ENCODE data around the gene LYPD8. TPM values are rescaled to one million over a fixed set of nuclear protein-coding genes. Genes with fewer than 3 reads are reported as not detected.
"Not testable (repeated sequence)": the region's sequence is repeated elsewhere in the genome, so short reads cannot be mapped to it uniquely, and the experiment has no call there.

LYPD8 gene
- total RNA-seq, 2 experiments from 2014 or later: not detected

DNA sequence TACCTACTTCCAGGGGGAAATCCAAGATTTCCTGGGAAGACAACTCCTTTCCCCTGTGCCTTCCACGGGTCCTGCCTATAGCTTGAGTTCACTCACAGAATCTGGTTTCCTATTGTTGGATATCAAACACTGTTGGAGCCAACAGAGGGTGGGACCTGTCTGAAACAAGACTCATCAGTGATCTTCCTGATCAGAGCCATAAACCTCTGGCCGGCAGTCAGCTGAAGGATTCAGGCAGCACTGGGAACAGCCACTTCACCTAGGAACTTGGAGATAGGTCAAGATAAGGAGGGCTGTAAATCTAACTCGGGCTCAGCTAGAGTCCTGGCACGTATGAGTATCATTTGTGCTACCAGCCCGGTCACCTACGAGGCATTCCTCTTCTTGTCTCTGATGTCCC, 46.9 kb upstream of the LYPD8 start:
- no peak overlapping the region for H3K27ac Mint-ChIP-seq
- Histone ChIP-seq H3K4me1 (ENCODE audit: insufficient read depth, low read length) (peaks cover 7% of the 10 kb centered on the region), H3K27ac (ENCODE audit: low read depth in 1 of 2, low read length in 2 of 2) (no peak overlapping the region), H3K4me3 (ENCODE audit: low read length) (no peak overlapping the region), H3K9me3 (ENCODE audit: control insufficient read depth in 1 of 2, insufficient read depth in 1 of 2, low read length in 2 of 2) (no peaks in the 10 kb centered on the region), H3K27me3 (ENCODE audit: control insufficient read depth in 1 of 2, insufficient read depth in 2 of 2, low read length in 2 of 2) (peaks cover 0 to 7% of the 10 kb centered on the region in 2 experiments), H3K36me3 (ENCODE audit: insufficient read depth, low read length) (no peaks in the 10 kb centered on the region)
- intact Hi-C loops (cut with DNase I, micrococcal nuclease): no loop called here
- no peak overlapping the region for H3K4me3 Mint-ChIP-seq
- POLR2A ChIA-PET: no interaction called here
- CTCF ChIA-PET: no interaction called here
- peaks cover 11% of the 10 kb centered on the region for H3K27me3 Mint-ChIP-seq
- no peaks in the 10 kb centered on the region for H3K9me3 Mint-ChIP-seq
- ATAC-seq (ENCODE audit: poor library complexity): no peak
- H3K36me3 Mint-ChIP-seq (ENCODE audit: low read depth): no peaks in the 10 kb centered on the region
- no peak for DNase-seq
- TF ChIP-seq, protein P1, sequence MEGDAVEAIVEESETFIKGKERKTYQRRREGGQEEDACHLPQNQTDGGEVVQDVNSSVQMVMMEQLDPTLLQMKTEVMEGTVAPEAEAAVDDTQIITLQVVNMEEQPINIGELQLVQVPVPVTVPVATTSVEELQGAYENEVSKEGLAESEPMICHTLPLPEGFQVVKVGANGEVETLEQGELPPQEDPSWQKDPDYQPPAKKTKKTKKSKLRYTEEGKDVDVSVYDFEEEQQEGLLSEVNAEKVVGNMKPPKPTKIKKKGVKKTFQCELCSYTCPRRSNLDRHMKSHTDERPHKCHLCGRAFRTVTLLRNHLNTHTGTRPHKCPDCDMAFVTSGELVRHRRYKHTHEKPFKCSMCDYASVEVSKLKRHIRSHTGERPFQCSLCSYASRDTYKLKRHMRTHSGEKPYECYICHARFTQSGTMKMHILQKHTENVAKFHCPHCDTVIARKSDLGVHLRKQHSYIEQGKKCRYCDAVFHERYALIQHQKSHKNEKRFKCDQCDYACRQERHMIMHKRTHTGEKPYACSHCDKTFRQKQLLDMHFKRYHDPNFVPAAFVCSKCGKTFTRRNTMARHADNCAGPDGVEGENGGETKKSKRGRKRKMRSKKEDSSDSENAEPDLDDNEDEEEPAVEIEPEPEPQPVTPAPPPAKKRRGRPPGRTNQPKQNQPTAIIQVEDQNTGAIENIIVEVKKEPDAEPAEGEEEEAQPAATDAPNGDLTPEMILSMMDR (IDR thresholded peaks at IDR 0.05): no peak
- H3K4me1 Mint-ChIP-seq (ENCODE audit: low read depth): peaks cover 10% of the 10 kb centered on the region

DNA sequence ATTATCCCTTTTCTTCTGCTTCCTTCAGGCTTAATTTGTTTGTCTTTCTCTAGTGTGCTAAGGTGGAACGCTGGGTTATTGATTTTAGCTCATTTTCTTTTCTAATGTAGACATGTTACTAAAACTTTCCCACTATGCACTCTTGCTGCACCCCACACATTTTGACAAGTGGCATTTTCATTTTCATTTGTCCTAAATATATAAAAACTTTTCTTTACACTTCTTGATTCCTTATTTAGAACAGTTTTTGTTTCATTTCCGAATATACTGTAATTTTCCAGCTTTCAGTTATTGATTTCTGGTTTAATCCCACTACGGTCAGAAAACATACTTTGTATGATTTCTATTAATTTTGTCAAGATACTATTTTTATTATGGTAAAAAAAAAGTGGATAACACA, 44.9 kb upstream of the LYPD8 start:
- POLR2A ChIA-PET: no interaction called here
- Mint-ChIP-seq H3K27me3 (peaks cover 22% of the 10 kb centered on the region), H3K4me1 (ENCODE audit: low read depth) (peaks cover 10% of the 10 kb centered on the region), H3K9me3 (peaks cover 10% of the 10 kb centered on the region), H3K27ac (no peak overlapping the region), H3K4me3 (no peak overlapping the region), H3K36me3 (ENCODE audit: low read depth) (no peaks in the 10 kb centered on the region)
- H3K4me1 ChIP-seq (ENCODE audit: insufficient read depth, low read length): no peaks in the 10 kb centered on the region
- ATAC-seq (ENCODE audit: poor library complexity): no peak
- no peak overlapping the region for H3K4me3 ChIP-seq (ENCODE audit: low read length)
- TF ChIP-seq, protein P1 (IDR thresholded peaks at IDR 0.05): no peak
- CTCF ChIA-PET: no interaction called here
- intact Hi-C loops (cut with DNase I, micrococcal nuclease): no loop called here
- H3K27ac ChIP-seq (ENCODE audit: low read depth in 1 of 2, low read length in 2 of 2): no peak overlapping the region
- peaks cover 2 to 7% of the 10 kb centered on the region in 2 experiments for H3K27me3 ChIP-seq (ENCODE audit: control insufficient read depth in 1 of 2, insufficient read depth in 2 of 2, low read length in 2 of 2)
- no peaks in the 10 kb centered on the region for H3K36me3 ChIP-seq (ENCODE audit: insufficient read depth, low read length)
- DNase-seq: no peak
- H3K9me3 ChIP-seq (ENCODE audit: control insufficient read depth in 1 of 2, insufficient read depth in 1 of 2, low read length in 2 of 2): peaks cover 3 to 7% of the 10 kb centered on the region in 2 experiments

DNA sequence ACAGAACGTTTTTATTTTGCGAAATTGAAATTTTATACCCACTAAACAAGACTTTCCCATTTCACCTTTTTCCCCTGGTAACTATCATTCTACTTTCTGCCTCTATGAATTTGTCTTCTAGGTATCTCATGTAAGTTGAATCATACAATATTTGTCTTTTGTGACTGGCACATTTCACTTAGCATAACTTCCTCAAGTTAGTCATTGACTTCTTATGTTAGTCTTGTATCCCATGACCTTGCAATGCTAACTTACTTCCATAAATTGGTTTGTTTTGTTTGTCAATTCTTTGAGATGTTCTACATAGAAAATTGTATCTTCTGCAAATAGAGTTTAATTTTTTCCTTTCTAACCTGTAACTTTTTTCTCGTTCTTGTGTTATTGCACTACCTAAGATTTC, 43.2 kb upstream of the LYPD8 start:
- Mint-ChIP-seq H3K27me3 (peaks cover 20% of the 10 kb centered on the region), H3K9me3 (peaks cover 17% of the 10 kb centered on the region), H3K27ac (no peak overlapping the region), H3K4me1 (ENCODE audit: low read depth) (no peaks in the 10 kb centered on the region), H3K36me3 (ENCODE audit: low read depth) (no peaks in the 10 kb centered on the region), H3K4me3 (no peak overlapping the region)
- CTCF ChIA-PET: no interaction called here
- Histone ChIP-seq H3K4me3 (ENCODE audit: low read length) (no peak overlapping the region), H3K27me3 (ENCODE audit: control insufficient read depth in 1 of 2, insufficient read depth in 2 of 2, low read length in 2 of 2) (peaks cover 2 to 7% of the 10 kb centered on the region in 2 experiments), H3K36me3 (ENCODE audit: insufficient read depth, low read length) (no peaks in the 10 kb centered on the region), H3K4me1 (ENCODE audit: insufficient read depth, low read length) (no peaks in the 10 kb centered on the region), H3K9me3 (ENCODE audit: control insufficient read depth in 1 of 2, insufficient read depth in 1 of 2, low read length in 2 of 2) (peaks cover 7 to 16% of the 10 kb centered on the region in 2 experiments), H3K27ac (ENCODE audit: low read depth in 1 of 2, low read length in 2 of 2) (no peak overlapping the region)
- TF ChIP-seq, protein P1 (IDR thresholded peaks at IDR 0.05): no peak
- ATAC-seq (ENCODE audit: poor library complexity) (no peak), DNase-seq (peak in 1 of 14 experiments; percentile 24)
- POLR2A ChIA-PET: no interaction called here
- intact Hi-C loops (cut with DNase I, micrococcal nuclease): no loop called here

DNA sequence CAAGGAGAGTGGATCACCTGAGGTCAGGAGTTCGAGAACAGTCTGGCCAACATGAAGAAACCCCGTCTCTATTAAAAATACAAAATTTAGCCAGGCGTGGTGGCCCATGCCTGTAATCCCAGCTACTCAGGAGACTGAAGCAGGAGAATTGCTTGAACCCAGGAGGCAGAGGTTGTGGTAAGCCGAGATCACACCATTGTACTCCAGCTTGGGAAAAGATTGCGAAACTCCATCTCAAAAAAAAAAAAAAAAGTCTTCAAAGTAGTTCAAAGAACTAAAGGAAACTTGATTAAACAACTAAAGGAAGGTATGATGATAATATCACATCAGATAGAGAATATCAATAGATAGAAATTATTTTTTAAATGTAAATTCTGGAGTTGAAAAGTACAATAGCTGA, 39.1 kb upstream of the LYPD8 start:
- H3K4me3 Mint-ChIP-seq; intact Hi-C loops (cut with DNase I, micrococcal nuclease); H3K4me1 Mint-ChIP-seq (ENCODE audit: low read depth); DNase-seq; CTCF ChIA-PET; H3K36me3 ChIP-seq (ENCODE audit: insufficient read depth, low read length); ATAC-seq (ENCODE audit: poor library complexity); H3K4me3 ChIP-seq (ENCODE audit: low read length); H3K27ac Mint-ChIP-seq; H3K36me3 Mint-ChIP-seq (ENCODE audit: low read depth); H3K4me1 ChIP-seq (ENCODE audit: insufficient read depth, low read length); POLR2A ChIA-PET; H3K27me3 ChIP-seq (ENCODE audit: control insufficient read depth in 1 of 2, insufficient read depth in 2 of 2, low read length in 2 of 2); H3K27ac ChIP-seq (ENCODE audit: low read depth in 1 of 2, low read length in 2 of 2): not testable (repeated sequence)
- H3K9me3 ChIP-seq (ENCODE audit: control insufficient read depth in 1 of 2, insufficient read depth in 1 of 2, low read length in 2 of 2): peaks cover 7 to 16% of the 10 kb centered on the region in 2 experiments
- Mint-ChIP-seq H3K9me3 (peaks cover 19% of the 10 kb centered on the region), H3K27me3 (peaks cover 12% of the 10 kb centered on the region)
